ENCODE results near the gene EXOC3L2. TPM values are rescaled to one million over a fixed set of nuclear protein-coding genes. Genes with fewer than 3 reads are reported as not detected.

Gene EXOC3L2
- total and polyA plus RNA-seq, 10 of the 15 experiments (the other 5 are each of a cell fraction or from before 2014, with no cell fraction given) = not detected

GRCh38 chr19:45171211-45171623 is 74.0 kb downstream of the EXOC3L2 start:
- BruUV-seq (replicated peaks) = no TSS peak
- TF ChIP-seq FOS (IDR thresholded peaks at IDR 0.05; ENCODE audit: borderline replicate concordance, extremely low read depth, insufficient read length) (no peak), MYC (IDR thresholded peaks at IDR 0.05; ENCODE audit: insufficient read depth, insufficient read length, insufficient replicate concordance, low read length, severe bottlenecking) (no peak), ZNF687 (IDR thresholded peaks at IDR 0.05) (no peak), ZBTB33 (IDR thresholded peaks at IDR 0.05) (no peak), SUPT20H (IDR thresholded peaks at IDR 0.05; ENCODE audit: borderline replicate concordance, control insufficient read depth, low read depth, low read length) (no peak), ETV6 (conservative IDR thresholded peaks at IDR 0.05 in 1 of 2, IDR thresholded peaks at IDR 0.05 in 1 of 2; ENCODE audit: borderline replicate concordance in 1 of 2, low read depth in 1 of 2) (no peak), EZH2 (IDR thresholded peaks at IDR 0.05; ENCODE audit: borderline replicate concordance, control insufficient read depth, low read depth, low read length) (no peak), RAD21 (IDR thresholded peaks at IDR 0.05; ENCODE audit: insufficient read depth, low read depth, low read length) (no peak), ESRRA (IDR thresholded peaks at IDR 0.05; ENCODE audit: low read length) (no peak), SMARCA5 (IDR thresholded peaks at IDR 0.05) (no peak), TCF3 (IDR thresholded peaks at IDR 0.05; ENCODE audit: borderline replicate concordance, insufficient read depth, low read depth, low read length) (no peak), STAT1 (conservative IDR thresholded peaks at IDR 0.05) (no peak), FOXM1 (IDR thresholded peaks at IDR 0.05; ENCODE audit: low read depth, low read length) (no peak), NFIC (IDR thresholded peaks at IDR 0.05; ENCODE audit: low read depth, low read length) (no peak), HCFC1 (IDR thresholded peaks at IDR 0.05; ENCODE audit: low read length) (no peak)
- FAIRE-seq = no peak
- Histone ChIP-seq H3K4me2 (ENCODE audit: control insufficient read depth, insufficient read depth) (peak overlapping the region; percentile 30; the same call in 1 of the 2 replicates), H3K9ac (ENCODE audit: control insufficient read depth, insufficient read depth, low read length) (no peak overlapping the region), H3K9me3 (replicated peaks; ENCODE audit: control insufficient read depth, insufficient read depth, low read length) (no peaks in the 10 kb centered on the region), H3K27ac (ENCODE audit: control insufficient read depth, insufficient read depth) (no peak overlapping the region), H4K20me1 (ENCODE audit: control insufficient read depth, insufficient read depth) (no peaks in the 10 kb centered on the region), H3K36me3 (ENCODE audit: control insufficient read depth in 2 of 2, insufficient read depth in 2 of 2, low read length in 1 of 2) (no peaks in the 10 kb centered on the region), H3K79me2 (ENCODE audit: control insufficient read depth, insufficient read depth, low read length) (no peaks in the 10 kb centered on the region; the same call in 1 of the 2 replicates), H2AFZ (ENCODE audit: control insufficient read depth, low read depth, low read length) (no peak overlapping the region), H3K4me3 (no peak overlapping the region), H3K27me3 (replicated peaks in 1 of 2; ENCODE audit: control insufficient read depth in 2 of 2, insufficient read depth in 2 of 2, low read length in 1 of 2) (no peaks in the 10 kb centered on the region), H3K4me1 (ENCODE audit: control insufficient read depth, insufficient read depth, low read length) (peaks cover 13% of the 10 kb centered on the region)
- DNase-seq (ENCODE audit: low read depth, low spot score) = no peak
- RAD21 ChIA-PET (ENCODE audit: unreplicated experiment) = interaction anchor here (1.8 kb wide), 1 partner anchor 34 kb away, joined by 6 read pairs; no protein-coding TSS in a partner anchor
- peak; percentile 36; the same call in 1 of the 3 replicates for ATAC-seq
- SMC1A ChIA-PET (ENCODE audit: uncharacterized antibody, unreplicated experiment) = no interaction called here
- CTCF ChIA-PET = interaction anchor here (1.2 kb wide), 1 partner anchor 16 kb away, joined by 3 read pairs; no protein-coding TSS in a partner anchor
- POLR2A ChIA-PET = interaction anchor here (0.5 kb wide), 1 partner anchor 23 kb away, joined by 3 read pairs; no protein-coding TSS in a partner anchor
- in situ Hi-C loops (cut with MboI) = no loop called here
- intact Hi-C loops (cut with micrococcal nuclease; ENCODE audit: unreplicated experiment) = no loop called here
- 39% methylated on average over 7 of the region's 7 CpGs for WGBS (ENCODE audit: insufficient coverage, insufficient replicate concordance, low lambda C conversion rate, missing lambda C conversion rate)

Measured in GM12878 (cell line).